NCI-H526 (cell line): Measurements from ENCODE around the gene MYBPC2.

Experiments
- DNase-seq, 2 experiments: peaks; one replicate each; lab custom pipeline; 2025; lab: John Stamatoyannopoulos, UW

The MYBPC2 gene

GRCh38 chr19:50481351-50482149 is 48.9 kb downstream of the MYBPC2 start:
- no peak for DNase-seq

- no peak for DNase-seq
Observed at GRCh38 chr19:50482271-50482855, 49.7 kb downstream of the MYBPC2 start.

DNA sequence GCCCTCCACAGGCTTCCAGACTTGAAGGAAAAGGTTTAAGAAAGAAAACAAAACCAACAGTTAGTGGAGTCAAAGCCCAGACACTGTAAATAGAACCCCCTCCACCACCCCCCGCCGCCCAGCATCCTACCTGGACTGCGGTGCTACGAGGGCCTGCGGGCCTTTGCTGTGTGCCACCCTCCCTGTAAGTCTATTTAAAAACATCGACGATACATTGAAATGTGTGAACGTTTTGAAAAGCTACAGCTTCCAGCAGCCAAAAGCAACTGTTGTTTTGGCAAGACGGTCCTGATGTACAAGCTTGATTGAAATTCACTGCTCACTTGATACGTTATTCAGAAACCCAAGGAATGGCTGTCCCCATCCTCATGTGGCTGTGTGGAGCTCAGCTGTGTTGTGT is 50.2 kb downstream of the MYBPC2 start:
- no peak for DNase-seq

GRCh38 chr19:50485284-50485955 is 52.7 kb downstream of the MYBPC2 start:
- DNase-seq, result no peak

GRCh38 chr19:50486823-50487515 is 54.3 kb downstream of the MYBPC2 start:
- DNase-seq, result peak; percentile 46 to 68

- no peak for DNase-seq
Observed at GRCh38 chr19:50488389-50489194, 55.9 kb downstream of the MYBPC2 start.

DNA sequence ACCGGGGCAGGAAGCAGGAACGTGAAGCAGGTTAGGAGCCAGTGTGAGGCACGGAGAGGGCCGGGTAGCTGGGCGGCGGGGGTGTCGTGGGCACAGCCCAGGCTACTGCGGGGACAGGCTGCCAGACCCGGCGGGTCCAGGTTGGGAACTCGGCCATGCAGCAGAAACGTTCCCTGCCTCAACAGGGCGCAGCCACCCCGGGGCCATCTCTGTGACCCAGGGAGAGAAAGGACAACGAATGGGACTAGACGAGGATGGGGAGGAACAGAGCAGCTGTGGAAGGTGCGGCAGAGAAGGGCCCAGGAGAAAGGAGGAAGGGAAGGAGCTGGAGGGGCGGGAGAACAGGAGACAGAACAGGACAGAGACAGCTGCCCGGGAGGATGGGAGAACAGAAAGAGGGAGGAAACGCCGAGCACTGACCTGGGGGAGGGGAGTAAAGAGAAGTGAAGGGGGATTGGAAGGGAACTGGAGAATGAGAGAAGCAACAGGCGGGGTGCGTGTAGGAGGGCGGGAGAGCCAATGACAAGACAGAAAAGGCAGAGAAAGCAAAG is 56.8 kb downstream of the MYBPC2 start:
- no peak for DNase-seq

DNA sequence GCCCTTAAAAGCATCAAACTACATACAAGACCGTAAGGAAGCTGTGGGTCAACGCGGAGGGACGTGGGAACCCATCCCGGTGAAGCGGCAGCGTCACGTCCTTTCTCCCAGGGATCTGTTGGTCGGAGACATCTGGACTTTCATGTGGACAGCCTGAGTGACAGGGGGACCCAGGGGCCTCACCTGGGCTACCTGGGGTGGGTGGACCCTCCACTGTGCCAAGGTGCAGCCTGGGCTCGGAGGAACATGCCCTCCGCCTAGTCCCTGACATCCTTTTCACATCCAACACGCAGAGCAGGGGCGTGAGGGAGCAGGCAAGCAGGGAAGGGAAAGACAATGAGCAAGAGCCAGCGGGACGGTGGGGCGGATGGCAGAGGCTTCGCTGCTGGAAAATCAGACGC is 57.7 kb downstream of the MYBPC2 start:
- DNase-seq, result no peak

DNA sequence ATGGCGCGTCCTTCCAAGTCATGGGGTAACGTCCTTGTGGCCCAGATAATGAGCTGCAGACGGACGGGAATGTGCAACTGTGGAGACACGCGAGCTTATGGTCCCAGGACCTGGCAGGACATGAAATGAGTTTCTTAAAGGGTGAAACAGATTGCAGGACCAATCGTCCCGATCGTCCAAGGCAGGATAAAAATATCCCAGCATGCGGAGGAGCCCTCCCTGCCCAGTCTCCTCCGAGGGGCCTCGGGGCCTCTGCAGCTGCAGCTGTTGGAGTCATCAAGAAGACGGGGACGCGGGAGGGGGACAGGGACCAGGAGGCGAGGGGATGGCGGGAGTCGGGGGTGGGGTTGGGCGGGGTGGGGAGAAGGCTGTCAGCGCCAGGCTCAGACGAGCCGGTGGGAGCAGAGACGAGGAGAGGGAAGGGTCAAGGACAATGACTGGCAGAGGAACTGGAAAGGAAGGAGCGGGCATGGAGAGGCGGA is 58.3 kb downstream of the MYBPC2 start:
- no peak for DNase-seq

GRCh38 chr19:50492303-50493052 is 59.8 kb downstream of the MYBPC2 start:
- no peak for DNase-seq

DNA sequence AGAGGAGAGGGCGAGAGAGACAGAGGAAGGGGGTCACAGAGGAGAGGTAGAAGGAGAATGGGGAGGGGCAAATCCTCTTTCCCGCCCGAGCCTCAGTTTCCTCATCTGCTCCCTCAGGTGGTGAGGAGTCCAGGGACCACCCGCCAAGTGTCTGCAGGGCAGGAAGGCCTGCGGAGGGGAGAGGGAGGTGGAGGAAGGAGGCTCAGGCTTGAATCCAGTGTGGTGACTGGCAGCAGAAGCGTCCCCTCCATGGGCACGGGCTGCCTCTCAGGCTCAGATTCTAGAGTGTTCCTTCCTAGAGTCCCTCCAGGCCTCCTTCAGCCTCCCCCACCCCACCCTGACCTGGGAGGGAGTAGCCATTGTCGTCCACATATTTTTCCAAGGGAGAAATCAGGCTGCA is 60.5 kb downstream of the MYBPC2 start:
- no peak for DNase-seq

- DNase-seq, result no peak
Observed at GRCh38 chr19:50494186-50495019, 61.7 kb downstream of the MYBPC2 start.

GRCh38 chr19:50495020-50495531 is 62.4 kb downstream of the MYBPC2 start:
- no peak for DNase-seq

DNA sequence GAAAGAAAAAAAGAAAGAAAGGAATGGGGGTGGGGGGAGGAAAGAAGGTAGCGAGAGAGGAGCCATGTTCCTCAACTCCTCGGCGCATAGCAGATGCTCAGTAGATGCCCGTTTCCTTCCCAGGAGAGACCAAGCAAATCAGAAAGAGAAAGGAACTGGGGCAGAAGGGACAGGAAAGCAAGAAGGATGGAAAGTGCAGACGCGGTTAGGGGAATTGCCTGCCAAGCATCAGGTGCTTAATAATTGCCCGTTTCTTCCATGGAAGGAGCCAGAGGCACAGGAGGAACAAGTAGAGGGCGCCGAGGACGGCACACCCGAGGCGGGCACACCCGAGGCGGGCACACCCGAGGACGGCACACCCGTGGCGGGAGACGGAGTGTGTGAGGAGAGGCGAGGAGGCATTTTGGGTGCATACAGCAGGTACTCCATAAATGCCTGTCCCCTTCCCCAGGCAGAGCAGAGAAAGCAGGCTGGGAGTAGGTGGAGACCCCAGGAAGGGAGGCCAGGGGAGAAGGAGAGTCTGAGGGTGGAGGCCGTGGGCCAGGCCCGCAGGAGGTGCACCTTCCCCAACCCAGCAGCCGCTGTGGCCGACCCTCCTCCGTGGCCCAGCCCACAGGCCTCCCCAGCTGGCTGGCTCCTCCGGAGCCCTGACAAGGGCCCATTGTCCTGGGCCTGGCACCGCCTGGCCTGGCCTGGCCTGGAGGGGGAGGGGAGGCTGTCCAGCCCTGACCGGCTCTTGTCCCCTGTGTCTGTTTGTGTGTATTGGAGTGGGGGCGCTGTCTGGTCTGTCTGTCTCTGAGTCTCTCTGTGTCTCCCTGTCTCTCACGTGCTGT is 63.7 kb downstream of the MYBPC2 start:
- peak in 1 of 2 experiments; percentile 44 for DNase-seq

DNA sequence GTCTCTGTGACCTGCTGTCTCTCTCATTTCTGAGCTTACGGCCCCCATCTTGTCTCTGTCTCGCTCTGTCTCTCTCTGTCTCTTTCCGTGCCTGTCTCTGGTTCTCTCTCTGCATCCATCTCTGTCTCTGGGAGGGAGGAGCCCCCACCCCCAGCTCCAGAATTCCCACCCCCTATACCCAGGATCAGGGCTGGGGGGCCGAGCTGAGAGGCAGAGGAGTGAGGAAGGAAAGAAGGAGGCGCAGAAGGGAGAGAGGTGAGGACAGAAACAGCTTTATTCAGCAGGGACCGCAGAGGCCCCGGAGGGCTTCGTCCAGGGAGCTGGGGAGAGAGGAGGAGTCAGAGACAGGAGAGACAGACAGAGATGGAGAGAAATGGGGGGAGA is 64.3 kb downstream of the MYBPC2 start:
- DNase-seq, result no peak

- DNase-seq, result no peak
Observed at GRCh38 chr19:50498219-50499056, 65.7 kb downstream of the MYBPC2 start.

- DNase-seq, result peak in 1 of 2 experiments; percentile 29
Observed at GRCh38 chr19:50500060-50500752, 67.5 kb downstream of the MYBPC2 start.
